ENCODE results near the gene GALP.
A peak's percentile ranks its signal among the peaks of the same experiment; 100 is the strongest.
"Not testable (repeated sequence)": the region's sequence is repeated elsewhere in the genome, so short reads cannot be mapped to it uniquely, and the experiment has no call there.

The GALP gene

DNA sequence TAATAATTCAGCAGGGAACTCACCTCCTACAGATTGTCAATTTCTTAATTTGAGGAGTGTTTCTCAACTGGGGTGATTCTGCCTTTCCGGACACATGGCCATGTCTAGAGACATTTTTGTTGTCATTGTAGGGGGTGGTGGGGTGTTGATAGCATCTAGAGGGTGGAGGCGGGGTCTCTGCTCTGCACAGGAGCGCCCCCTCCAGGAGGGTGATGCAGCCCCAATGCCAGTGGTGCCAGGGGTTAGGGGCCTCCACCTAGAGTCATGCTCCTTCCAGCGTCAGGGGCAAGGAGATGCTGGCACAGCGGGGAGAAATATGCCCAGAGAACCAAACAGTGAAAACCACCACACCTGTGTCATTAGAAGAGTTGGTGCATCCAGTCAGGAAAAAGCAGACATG lies 31.8 kb downstream of the GALP start:
- not testable (repeated sequence) for H3K9me3 ChIP-seq (ENCODE audit: control insufficient read depth, insufficient read depth, low read length); H3F3A ChIP-seq (ENCODE audit: control insufficient read depth, insufficient read depth); H3K27ac ChIP-seq (ENCODE audit: low read depth, low read length); H3K79me2 ChIP-seq (ENCODE audit: control insufficient read depth, low read length); H3K4me2 ChIP-seq (ENCODE audit: low read length); H3K36me3 ChIP-seq (ENCODE audit: control insufficient read depth, low read length); H3K27me3 ChIP-seq (ENCODE audit: control insufficient read depth, low read length); H3K4me1 ChIP-seq (ENCODE audit: control insufficient read depth, low read length); H4K20me1 ChIP-seq (ENCODE audit: control insufficient read depth, insufficient read depth, low read depth, low read length); H3K9me2 ChIP-seq (replicated peaks; ENCODE audit: control insufficient read depth, low read length); H3K4me3 ChIP-seq (ENCODE audit: low read length)
- TF ChIP-seq, protein P1, sequence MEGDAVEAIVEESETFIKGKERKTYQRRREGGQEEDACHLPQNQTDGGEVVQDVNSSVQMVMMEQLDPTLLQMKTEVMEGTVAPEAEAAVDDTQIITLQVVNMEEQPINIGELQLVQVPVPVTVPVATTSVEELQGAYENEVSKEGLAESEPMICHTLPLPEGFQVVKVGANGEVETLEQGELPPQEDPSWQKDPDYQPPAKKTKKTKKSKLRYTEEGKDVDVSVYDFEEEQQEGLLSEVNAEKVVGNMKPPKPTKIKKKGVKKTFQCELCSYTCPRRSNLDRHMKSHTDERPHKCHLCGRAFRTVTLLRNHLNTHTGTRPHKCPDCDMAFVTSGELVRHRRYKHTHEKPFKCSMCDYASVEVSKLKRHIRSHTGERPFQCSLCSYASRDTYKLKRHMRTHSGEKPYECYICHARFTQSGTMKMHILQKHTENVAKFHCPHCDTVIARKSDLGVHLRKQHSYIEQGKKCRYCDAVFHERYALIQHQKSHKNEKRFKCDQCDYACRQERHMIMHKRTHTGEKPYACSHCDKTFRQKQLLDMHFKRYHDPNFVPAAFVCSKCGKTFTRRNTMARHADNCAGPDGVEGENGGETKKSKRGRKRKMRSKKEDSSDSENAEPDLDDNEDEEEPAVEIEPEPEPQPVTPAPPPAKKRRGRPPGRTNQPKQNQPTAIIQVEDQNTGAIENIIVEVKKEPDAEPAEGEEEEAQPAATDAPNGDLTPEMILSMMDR (IDR thresholded peaks at IDR 0.05; ENCODE audit: low read depth, low read length, poor library complexity, severe bottlenecking): peak; percentile 14

DNA sequence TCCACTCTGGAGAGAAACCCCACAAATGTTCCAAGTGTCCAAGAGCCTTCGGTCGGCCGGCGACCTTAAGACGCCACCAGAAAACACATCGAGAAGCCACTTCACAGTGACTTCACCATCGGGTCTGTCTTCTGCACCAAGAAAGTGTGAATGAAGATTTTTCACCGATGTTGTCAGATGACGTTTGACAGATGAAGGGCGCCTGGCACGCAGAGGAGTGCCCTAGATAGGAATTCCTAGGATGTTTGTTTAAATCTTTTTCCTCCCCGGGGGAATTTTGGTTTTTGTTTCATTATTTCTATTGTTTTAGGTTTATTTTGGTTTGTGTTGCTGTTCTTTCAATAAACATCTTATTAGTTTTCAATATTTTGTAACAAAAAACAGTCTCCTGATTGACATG lies 33.3 kb downstream of the GALP start:
- Histone ChIP-seq H3K9me2 (replicated peaks; ENCODE audit: control insufficient read depth, low read length) (no peaks in the 10 kb centered on the region), H3K27ac (ENCODE audit: low read depth, low read length) (no peak overlapping the region), H3K4me1 (ENCODE audit: control insufficient read depth, low read length) (no peaks in the 10 kb centered on the region), H3K4me3 (ENCODE audit: low read length) (no peak overlapping the region), H3K79me2 (ENCODE audit: control insufficient read depth, low read length) (no peaks in the 10 kb centered on the region), H3K27me3 (ENCODE audit: control insufficient read depth, low read length) (no peaks in the 10 kb centered on the region), H3F3A (ENCODE audit: control insufficient read depth, insufficient read depth) (no peaks in the 10 kb centered on the region), H3K9me3 (ENCODE audit: control insufficient read depth, insufficient read depth, low read length) (no peaks in the 10 kb centered on the region), H3K36me3 (ENCODE audit: control insufficient read depth, low read length) (no peaks in the 10 kb centered on the region), H3K4me2 (ENCODE audit: low read length) (no peak overlapping the region), H4K20me1 (ENCODE audit: control insufficient read depth, insufficient read depth, low read depth, low read length) (no peaks in the 10 kb centered on the region)
- no peak for TF ChIP-seq EZH2phosphoT487 (IDR thresholded peaks at IDR 0.05; ENCODE audit: borderline replicate concordance, low read length)
- TF ChIP-seq, protein P1 (IDR thresholded peaks at IDR 0.05; ENCODE audit: low read depth, low read length, poor library complexity, severe bottlenecking): no peak

DNA sequence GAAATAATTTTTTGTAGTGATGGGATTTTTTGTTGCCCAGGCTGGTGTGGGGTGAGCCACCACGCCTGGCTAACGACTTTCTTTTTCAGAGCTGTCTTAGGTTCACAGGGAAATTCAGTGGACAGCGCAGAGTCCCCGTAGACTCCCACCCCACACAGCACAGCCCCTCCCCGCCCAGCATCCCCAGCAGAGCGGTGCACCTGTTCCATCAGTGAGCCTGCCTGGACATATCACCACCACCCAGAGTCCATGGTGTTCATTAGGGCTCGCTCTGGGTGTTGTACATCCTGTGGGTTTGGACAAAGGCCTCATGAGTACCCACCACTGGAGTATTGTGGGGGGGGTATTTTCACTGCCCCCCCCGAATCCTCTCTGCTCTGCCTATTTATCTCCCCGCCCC lies 34.2 kb downstream of the GALP start:
- H3K4me2 ChIP-seq (ENCODE audit: low read length); H3K36me3 ChIP-seq (ENCODE audit: control insufficient read depth, low read length); H3K4me1 ChIP-seq (ENCODE audit: control insufficient read depth, low read length); H3K27ac ChIP-seq (ENCODE audit: low read depth, low read length); H3K27me3 ChIP-seq (ENCODE audit: control insufficient read depth, low read length); H3K9me2 ChIP-seq (replicated peaks; ENCODE audit: control insufficient read depth, low read length); H3K9me3 ChIP-seq (ENCODE audit: control insufficient read depth, insufficient read depth, low read length); H3K79me2 ChIP-seq (ENCODE audit: control insufficient read depth, low read length); H3F3A ChIP-seq (ENCODE audit: control insufficient read depth, insufficient read depth); H3K4me3 ChIP-seq (ENCODE audit: low read length); H4K20me1 ChIP-seq (ENCODE audit: control insufficient read depth, insufficient read depth, low read depth, low read length): not testable (repeated sequence)

DNA sequence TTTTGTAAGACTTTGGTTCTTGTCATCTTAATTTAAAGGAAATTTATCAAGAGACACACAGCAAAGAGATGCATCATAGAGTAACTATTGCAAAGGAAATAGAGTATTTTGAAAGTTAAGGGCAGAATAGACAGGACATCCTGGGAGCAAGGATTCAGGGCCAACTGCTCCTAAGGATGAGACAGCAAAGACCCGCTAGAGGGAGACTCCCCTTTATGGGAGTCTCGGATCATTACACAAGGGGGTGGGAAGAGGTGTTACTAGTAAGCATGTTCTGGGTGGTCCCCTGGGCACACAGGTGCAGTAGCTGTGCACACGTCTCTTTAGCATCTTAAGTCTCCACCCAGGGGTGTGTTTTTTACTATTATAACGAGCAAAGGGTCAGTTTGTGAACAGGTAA lies 35.9 kb downstream of the GALP start:
- H3K4me2 ChIP-seq (ENCODE audit: low read length): no peak overlapping the region
- H4K20me1 ChIP-seq (ENCODE audit: control insufficient read depth, insufficient read depth, low read depth, low read length): no peaks in the 10 kb centered on the region
- no peaks in the 10 kb centered on the region for H3K27me3 ChIP-seq (ENCODE audit: control insufficient read depth, low read length)
- H3K4me3 ChIP-seq (ENCODE audit: low read length): no peak overlapping the region
- H3K9me2 ChIP-seq (replicated peaks; ENCODE audit: control insufficient read depth, low read length): no peaks in the 10 kb centered on the region
- no peaks in the 10 kb centered on the region for H3K79me2 ChIP-seq (ENCODE audit: control insufficient read depth, low read length)
- H3K9me3 ChIP-seq (ENCODE audit: control insufficient read depth, insufficient read depth, low read length): no peaks in the 10 kb centered on the region
- no peaks in the 10 kb centered on the region for H3F3A ChIP-seq (ENCODE audit: control insufficient read depth, insufficient read depth)
- no peaks in the 10 kb centered on the region for H3K4me1 ChIP-seq (ENCODE audit: control insufficient read depth, low read length)
- TF ChIP-seq, protein P1 (IDR thresholded peaks at IDR 0.05; ENCODE audit: low read depth, low read length, poor library complexity, severe bottlenecking): no peak
- no peak for TF ChIP-seq EZH2phosphoT487 (IDR thresholded peaks at IDR 0.05; ENCODE audit: borderline replicate concordance, low read length)
- H3K36me3 ChIP-seq (ENCODE audit: control insufficient read depth, low read length): no peaks in the 10 kb centered on the region
- H3K27ac ChIP-seq (ENCODE audit: low read depth, low read length): no peak overlapping the region
